ENCODE results near the gene CYP46A1. TPM values are rescaled to one million over a fixed set of nuclear protein-coding genes. Genes with fewer than 3 reads are reported as not detected.

Gene CYP46A1
- total RNA-seq, 1 experiment from 2014 or later, result 0.36 TPM

GRCh38 chr14:99674064-99674650, 9.9 kb upstream of the CYP46A1 start:
- TF ChIP-seq POLR2AphosphoS5 (IDR thresholded peaks at IDR 0.05; ENCODE audit: low read depth, low read length) (no peak), CTCF (IDR thresholded peaks at IDR 0.05) (no peak), SIN3A (IDR thresholded peaks at IDR 0.05; ENCODE audit: borderline replicate concordance, insufficient read depth, low read depth, low read length) (no peak), REST (IDR thresholded peaks at IDR 0.05; ENCODE audit: insufficient read depth in 1 of 2, low read depth in 2 of 2, low read length in 1 of 2) (no peak), TCF7L2 (IDR thresholded peaks at IDR 0.05; ENCODE audit: low read depth, low read length) (no peak)
- no peak for DNase-seq (ENCODE audit: low read depth, low spot score)
- Histone ChIP-seq H3K27ac (ENCODE audit: low read length) (no peak overlapping the region), H3K4me1 (ENCODE audit: control insufficient read depth, insufficient read depth, low read length) (no peaks in the 10 kb centered on the region), H3K4me3 (ENCODE audit: low read depth in 2 of 2, low read length in 2 of 2) (no peak overlapping the region), H3K27me3 (ENCODE audit: control insufficient read depth, insufficient read depth, low read length) (no peaks in the 10 kb centered on the region), H3K36me3 (ENCODE audit: control insufficient read depth, insufficient read depth, low read length) (no peaks in the 10 kb centered on the region), H3K9me3 (ENCODE audit: control insufficient read depth, insufficient read depth, low read depth, low read length) (no peaks in the 10 kb centered on the region)
- POLR2A ChIA-PET, result no interaction called here
- no peak for ATAC-seq
- in situ Hi-C loops (cut with HindIII; ENCODE audit: low pct_unique_long_range_greater_than_20kb, low sequenced_read_pairs) (no loop called here), intact Hi-C loops (cut with micrococcal nuclease; ENCODE audit: unreplicated experiment) (no loop called here)
- CTCF ChIA-PET, result no interaction called here
- BruUV-seq (replicated peaks), result no TSS peak

- CTCF ChIA-PET, result no interaction called here
- no peak for TF ChIP-seq REST (IDR thresholded peaks at IDR 0.05; ENCODE audit: insufficient read depth in 1 of 2, low read depth in 2 of 2, low read length in 1 of 2)
- TF ChIP-seq TCF7L2 (IDR thresholded peaks at IDR 0.05; ENCODE audit: low read depth, low read length), result no peak
- no peak for TF ChIP-seq CTCF (IDR thresholded peaks at IDR 0.05)
- TF ChIP-seq POLR2AphosphoS5 (IDR thresholded peaks at IDR 0.05; ENCODE audit: low read depth, low read length), result no peak
- Histone ChIP-seq H3K9me3 (ENCODE audit: control insufficient read depth, insufficient read depth, low read depth, low read length) (no peaks in the 10 kb centered on the region), H3K4me1 (ENCODE audit: control insufficient read depth, insufficient read depth, low read length) (no peaks in the 10 kb centered on the region), H3K4me3 (ENCODE audit: low read depth in 2 of 2, low read length in 2 of 2) (no peak overlapping the region), H3K27ac (ENCODE audit: low read length) (no peak overlapping the region), H3K36me3 (ENCODE audit: control insufficient read depth, insufficient read depth, low read length) (no peaks in the 10 kb centered on the region), H3K27me3 (ENCODE audit: control insufficient read depth, insufficient read depth, low read length) (no peaks in the 10 kb centered on the region)
- in situ Hi-C loops (cut with HindIII; ENCODE audit: low pct_unique_long_range_greater_than_20kb, low sequenced_read_pairs) (no loop called here), intact Hi-C loops (cut with micrococcal nuclease; ENCODE audit: unreplicated experiment) (no loop called here)
- DNase-seq (ENCODE audit: low read depth, low spot score) (no peak), ATAC-seq (no peak)
- POLR2A ChIA-PET, result no interaction called here
- no TSS peak for BruUV-seq (replicated peaks)
Observed at GRCh38 chr14:99674776-99675381, 9.2 kb upstream of the CYP46A1 start.

Data from Panc1 (cell line).